H1 (cell line): ENCODE data around the gene ZFYVE19. TPM values are rescaled to one million over a fixed set of nuclear protein-coding genes. Genes with fewer than 3 reads are reported as not detected.

Source experiments
- CTCF ChIA-PET: fragments of 300-600 bp; sonication (Branson Sonifier 250); formaldehyde crosslinking; loops from one replicate; lab custom pipeline; 2021; ENCODE audit not compliant: partially characterized antibody; lab: Charles Lee
- POLR2A ChIA-PET: fragments of 300-600 bp; sonication (Branson Sonifier 250); formaldehyde crosslinking; loops from one replicate; lab custom pipeline; 2021; ENCODE audit warnings: inconsistent platforms; ENCODE audit not compliant: partially characterized antibody; lab: Charles Lee
- DNase-seq, 2 experiments: peaks; one replicate each; pipeline versions ENCODE4 v3.0.0 to v3.0.0-alpha.2; 2010 to 2022; ENCODE audit warnings: low spot score in 2 of 2, low read depth in 1 of 2, mixed read lengths in 1 of 2
- FAIRE-seq: peaks from 2 replicates; lab custom pipeline; 2011; peaks lifted over from hg19 to GRCh38; lab: Jason Lieb, UNC
- H2AFZ ChIP-seq: 2 replicates; pipeline ENCODE4 v1.8.1; 2012; ENCODE audit warnings: low read length, inconsistent platforms
- H2AK5ac ChIP-seq: 2 replicates; pipeline ENCODE4 v1.6.1; 2013; ENCODE audit warnings: low read depth, low read length
- H2BK120ac ChIP-seq: replicated peaks from 2 replicates; pipeline ENCODE3; 2013; ENCODE audit warnings: low read depth, low read length, inconsistent platforms
- H2BK12ac ChIP-seq: 2 replicates; pipeline ENCODE4 v1.6.1; 2013; ENCODE audit warnings: low read depth, low read length
- H2BK15ac ChIP-seq: 2 replicates; pipeline ENCODE4 v1.6.1; 2013; ENCODE audit warnings: low read length
- H2BK20ac ChIP-seq: 2 replicates; pipeline ENCODE4 v1.6.1; 2013; ENCODE audit warnings: low read length
- H2BK5ac ChIP-seq: 2 replicates; pipeline ENCODE4 v1.6.1; 2013; ENCODE audit warnings: low read depth, low read length
- H3K14ac ChIP-seq: 2 replicates; pipeline ENCODE4 v1.6.1; 2013; ENCODE audit warnings: inconsistent platforms; ENCODE audit not compliant: insufficient read length
- H3K18ac ChIP-seq: 2 replicates; pipeline ENCODE4 v1.6.1; 2013; ENCODE audit warnings: low read length; ENCODE audit errors: extremely low read depth
- H3K23ac ChIP-seq: 2 replicates; pipeline ENCODE4 v1.6.1; 2013; ENCODE audit warnings: inconsistent platforms; ENCODE audit not compliant: insufficient read length
- H3K23me2 ChIP-seq: 2 replicates; pipeline ENCODE4 v1.6.1; 2013; ENCODE audit warnings: low read depth, low read length
- H3K27ac ChIP-seq: 2 replicates; pipeline ENCODE4 v1.6.1; 2011; ENCODE audit warnings: low read depth, low read length, inconsistent platforms
- H3K27me3 ChIP-seq, 4 experiments: replicated peaks in 1 of 4; 1 replicate in 1 of 4; 2 replicates in 3 of 4; pipeline versions ENCODE4 v1.6.1 to v1.8.1; 2011 to 2013; ENCODE audit warnings: low read length in 3 of 4, mild to moderate bottlenecking in 3 of 4, inconsistent platforms in 2 of 4, mixed read lengths in 2 of 4, moderate library complexity in 1 of 4; ENCODE audit not compliant: control insufficient read depth in 3 of 4, insufficient read depth in 3 of 4; ENCODE audit errors: extremely low read depth in 1 of 4
- H3K36me3 ChIP-seq, 4 experiments: 2 replicates each; pipeline versions ENCODE4 v1.6.1 to v1.8.1; 2011 to 2013; ENCODE audit warnings: mild to moderate bottlenecking in 4 of 4, low read length in 3 of 4, moderate library complexity in 2 of 4, control low read depth in 1 of 4, inconsistent platforms in 1 of 4; ENCODE audit not compliant: insufficient read depth in 4 of 4, control insufficient read depth in 2 of 4
- H3K4ac ChIP-seq: replicated peaks from 2 replicates; pipeline ENCODE3; 2013; ENCODE audit warnings: low read length, low read depth, mixed read lengths, inconsistent platforms; ENCODE audit not compliant: insufficient read length
- H3K4me1 ChIP-seq, 4 experiments: replicated peaks in 1 of 4; 1 replicate in 1 of 4; 2 replicates in 3 of 4; pipeline versions ENCODE4 v1.6.1 to v1.8.1; 2011 to 2013; ENCODE audit warnings: low read length in 3 of 4, inconsistent platforms in 2 of 4, mixed read lengths in 1 of 4; ENCODE audit not compliant: insufficient read depth in 4 of 4, control insufficient read depth in 3 of 4
- H3K4me2 ChIP-seq, 2 experiments: 2 replicates each; pipeline versions ENCODE4 v1.6.1 to v1.8.1; 2011 to 2013; ENCODE audit warnings: low read depth in 2 of 2, low read length in 2 of 2, control low read depth in 1 of 2, inconsistent platforms in 1 of 2, mild to moderate bottlenecking in 1 of 2; ENCODE audit not compliant: insufficient read depth in 1 of 2
- H3K4me3 ChIP-seq, 4 experiments: fragments of 200-600, 300-600 bp in 1 of 4; sonication (generic), shearing (Covaris generic), sonication (Bioruptor Twin) in 1 of 4; 2 replicates each; pipeline versions ENCODE4 v1.5.1 to v1.8.1; 2011 to 2016; ENCODE audit warnings: low read length in 4 of 4, low read depth in 3 of 4, control low read depth in 2 of 4, inconsistent platforms in 2 of 4, mild to moderate bottlenecking in 2 of 4, mixed read lengths in 1 of 4, moderate library complexity in 1 of 4; ENCODE audit not compliant: insufficient read depth in 2 of 4; ENCODE audit errors: extremely low read depth in 1 of 4
- H3K56ac ChIP-seq: replicated peaks from 2 replicates; pipeline ENCODE3; 2013; ENCODE audit warnings: low read depth, mild to moderate bottlenecking, mixed read lengths, low read length, inconsistent platforms; ENCODE audit not compliant: insufficient read length
- H3K79me1 ChIP-seq: 2 replicates; pipeline ENCODE4 v1.6.1; 2013; ENCODE audit warnings: low read depth, low read length, control low read depth
- H3K79me2 ChIP-seq, 2 experiments: 2 replicates each; pipeline versions ENCODE4 v1.6.1 to v1.8.1; 2012 to 2013; ENCODE audit warnings: low read length in 2 of 2, mild to moderate bottlenecking in 2 of 2, inconsistent platforms in 1 of 2; ENCODE audit not compliant: insufficient read depth in 2 of 2, control insufficient read depth in 1 of 2
- H3K9ac ChIP-seq, 4 experiments: replicated peaks in 1 of 4; 1 replicate in 1 of 4; 2 replicates in 3 of 4; pipeline versions ENCODE4 v1.6.1 to v1.8.1; 2011 to 2013; ENCODE audit warnings: low read depth in 3 of 4, low read length in 3 of 4, control low read depth in 2 of 4, mild to moderate bottlenecking in 2 of 4, moderate library complexity in 2 of 4, inconsistent platforms in 1 of 4; ENCODE audit errors: extremely low read depth in 1 of 4
- H3K9me3 ChIP-seq, 2 experiments: 2 replicates each; pipeline versions ENCODE4 v1.6.1 to v1.8.1; 2012 to 2013; ENCODE audit warnings: mild to moderate bottlenecking in 2 of 2, moderate library complexity in 2 of 2, control low read depth in 1 of 2, inconsistent platforms in 1 of 2, low read depth in 1 of 2, low read length in 1 of 2, mixed read lengths in 1 of 2; ENCODE audit not compliant: insufficient read depth in 2 of 2
- H4K20me1 ChIP-seq, 2 experiments: replicated peaks in 1 of 2; 2 replicates each; pipeline versions ENCODE3 to v1.8.1; 2011 to 2013; ENCODE audit warnings: inconsistent platforms in 2 of 2, low read length in 2 of 2, mild to moderate bottlenecking in 1 of 2; ENCODE audit not compliant: insufficient read depth in 2 of 2, control insufficient read depth in 1 of 2
- H4K5ac ChIP-seq: 2 replicates; pipeline ENCODE4 v1.6.1; 2013; ENCODE audit warnings: low read length, low read depth, mixed read lengths, inconsistent platforms; ENCODE audit not compliant: insufficient read length
- H4K8ac ChIP-seq: 2 replicates; pipeline ENCODE4 v1.8.0; 2013; ENCODE audit warnings: mild to moderate bottlenecking, moderate library complexity, low read length, inconsistent platforms; ENCODE audit not compliant: insufficient read depth; ENCODE audit errors: extremely low read depth
- H4K91ac ChIP-seq: replicated peaks from 2 replicates; pipeline ENCODE3; 2013; ENCODE audit warnings: low read length, mixed read lengths, inconsistent platforms; ENCODE audit not compliant: insufficient read length
- BCL11A ChIP-seq, 2 experiments: IDR thresholded peaks; one replicate each; pipeline ENCODE4 v1.6.1; 2011; ENCODE audit warnings: low read depth in 2 of 2, low read length in 2 of 2, mild to moderate bottlenecking in 2 of 2
- BRCA1 ChIP-seq: IDR thresholded peaks from 2 replicates; pipeline ENCODE4 v1.6.1; 2012; ENCODE audit warnings: low read depth, low read length, improper control_type of control experiment
- CHD1 ChIP-seq: IDR thresholded peaks from 2 replicates; pipeline ENCODE4 v1.6.1; 2012; ENCODE audit warnings: low read depth, low read length, improper control_type of control experiment
- KDM5A ChIP-seq: fragments of 200-600 bp; IDR thresholded peaks from 2 replicates; pipeline ENCODE4 v1.7.1; 2012; ENCODE audit warnings: mild to moderate bottlenecking, low read length, inconsistent platforms, mixed read lengths
- MAFK ChIP-seq: IDR thresholded peaks from 2 replicates; pipeline ENCODE4 v1.6.1; 2012; ENCODE audit warnings: low read depth, mild to moderate bottlenecking, improper control_type of control experiment, low read length
- NANOG ChIP-seq: IDR thresholded peaks from 2 replicates; pipeline ENCODE4 v1.6.1; 2011; ENCODE audit warnings: low read length, low read depth, mild to moderate bottlenecking, inconsistent platforms; ENCODE audit not compliant: insufficient read depth, poor library complexity, severe bottlenecking
- SIN3A ChIP-seq, 2 experiments: IDR thresholded peaks in 1 of 2; conservative IDR thresholded peaks in 1 of 2; 2 replicates each; pipeline ENCODE4 v1.6.1; 2011 to 2012; ENCODE audit warnings: low read length in 2 of 2, improper control_type of control experiment in 1 of 2, low read depth in 1 of 2, mild to moderate bottlenecking in 1 of 2
- SRF ChIP-seq: IDR thresholded peaks from 2 replicates; pipeline ENCODE4 v1.6.1; 2011; ENCODE audit warnings: mild to moderate bottlenecking, low read depth, low read length, moderate library complexity
- TAF7 ChIP-seq: optimal IDR thresholded peaks from 2 replicates; pipeline ENCODE3; 2011; ENCODE audit warnings: low read depth, mild to moderate bottlenecking, inconsistent platforms, low read length, moderate library complexity, borderline replicate concordance
- TCF12 ChIP-seq: IDR thresholded peaks from 2 replicates; pipeline ENCODE4 v1.6.1; 2011; ENCODE audit warnings: low read depth, mild to moderate bottlenecking, low read length
- WGBS, 2 experiments: shearing (Covaris generic) in 1 of 2; methylation state at CpG; one replicate each; pipeline versions ENCODE4 v1.1.6 to v1.1.7; 2013 to 2015; ENCODE audit warnings: low lambda C conversion rate in 2 of 2, mixed read lengths in 2 of 2, inconsistent platforms in 1 of 2, low coverage in 1 of 2, missing lambda C conversion rate in 1 of 2; ENCODE audit not compliant: insufficient replicate concordance in 2 of 2, insufficient coverage in 1 of 2, insufficient read length in 1 of 2; ENCODE audit errors: extremely low coverage in 1 of 2, missing lambda C conversion rate in 1 of 2; 5-methylcytosine and 5-hydroxymethylcytosine counted together
- polyA plus RNA-seq, 7 experiments: library from polyadenylated mRNA; depleted of rRNA in 3 of 7; stranded (reverse) in 5 of 7; unstranded in 2 of 7; fragments of >200 nt in 5 of 7; fragments of 200-250 nt in 2 of 7; gene quantifications; 1 replicate in 5 of 7; 2 replicates in 1 of 7; 4 replicates in 1 of 7; pipeline versions ENCODE4 v1.2.1 to v1.2.3, GENCODE V29; 2011 to 2013; ENCODE audit warnings: missing spikeins in 2 of 7, mixed read lengths in 2 of 7
- total RNA-seq: library from RNA; stranded (reverse); fragmentation: NEBNext Ultra II Directional; extraction: Animal tissue kit (Norgen Biotek cat#: 25700); gene quantifications from 2 replicates; pipeline ENCODE4 v1.2.1, GENCODE V29; 2021

Gene ZFYVE19
- total and polyA plus RNA-seq, 2 of the 8 experiments (the other 6 are each of a cell fraction or from before 2014, with no cell fraction given) = 11.2 to 21.8 TPM

DNA sequence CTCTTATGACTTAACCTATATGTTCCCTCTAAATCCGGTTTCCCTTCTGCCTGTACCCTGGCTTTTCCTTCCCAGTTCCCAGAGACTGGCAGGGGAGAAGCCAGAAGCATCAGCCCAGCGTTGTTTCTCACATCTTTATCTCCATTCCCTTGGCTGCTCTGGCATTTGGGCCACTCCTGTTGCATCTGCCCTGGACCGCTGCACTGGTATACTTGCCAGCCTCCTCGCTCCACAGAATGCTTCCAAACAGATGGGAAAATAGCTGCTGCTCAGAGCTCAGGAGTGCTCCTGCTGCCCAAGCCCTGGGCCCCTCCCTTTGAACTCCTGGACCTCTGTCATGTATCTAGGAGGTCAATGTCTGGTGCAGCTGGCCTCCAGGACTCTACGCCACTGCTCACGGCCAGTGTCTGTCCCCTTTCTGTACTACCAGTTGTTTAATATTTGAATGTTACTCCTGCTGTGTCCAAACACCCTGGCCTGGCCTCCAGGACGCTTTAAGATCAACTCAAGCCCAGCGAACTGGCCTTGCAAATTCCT, 43.8 kb downstream of the ZFYVE19 start:
- H2AK5ac ChIP-seq = no peak overlapping the region
- no peaks in the 10 kb centered on the region; the same call in 1 of the 2 replicates for H3K23me2 ChIP-seq
- no peak overlapping the region for H2BK12ac ChIP-seq
- no peak overlapping the region for H3K14ac ChIP-seq
- no peak overlapping the region for H3K23ac ChIP-seq
- no peak overlapping the region for H2BK15ac ChIP-seq
- no peak overlapping the region for H4K91ac ChIP-seq
- H3K9ac ChIP-seq = no peak overlapping the region
- FAIRE-seq = no peak
- H3K79me1 ChIP-seq = peaks cover 23% of the 10 kb centered on the region
- ChIA-PET POLR2A (interaction anchor here (1.2 to 1.7 kb wide), 2 partner anchors 9 to 23 kb away, joined by 3 to 4 read pairs; partner anchors contain the start of gene RHOV), CTCF (interaction anchor here (0.7 to 14.5 kb wide), 4 partner anchors 6 to 65 kb away, joined by 3 to 157 read pairs (median 4); partner anchors contain the start of gene VPS18)
- peaks cover 0 to 43% of the 10 kb centered on the region in 2 experiments; a peak in 2 of 4 replicates for H3K79me2 ChIP-seq
- peaks cover 8 to 19% of the 10 kb centered on the region in 2 experiments for H4K20me1 ChIP-seq
- no peak overlapping the region for H3K4me2 ChIP-seq
- H2BK5ac ChIP-seq = no peak overlapping the region
- H3K9me3 ChIP-seq = no peaks in the 10 kb centered on the region
- no peak overlapping the region for H2AFZ ChIP-seq
- peaks cover 0 to 19% (median 10%) of the 10 kb centered on the region in 4 experiments; a peak in 6 of 7 replicates for H3K4me1 ChIP-seq
- TF ChIP-seq TAF7 (no peak), TCF12 (no peak), SIN3A (conservative IDR thresholded peaks at IDR 0.05 in 1 of 2, IDR thresholded peaks at IDR 0.05 in 1 of 2; ENCODE audit: low read depth in 1 of 2, low read length in 2 of 2) (no peak), SRF (no peak), BRCA1 (no peak), MAFK (no peak), NANOG (no peak), CHD1 (no peak), KDM5A (no peak), BCL11A (IDR thresholded peaks at IDR 0.05; ENCODE audit: low read depth in 2 of 2, low read length in 2 of 2) (no peak)
- DNase-seq = no peak
- WGBS, 2 experiments = 91% methylated on average over 8 of the region's 8 CpGs; no CpG with 5 or more reads in 1 of the 2 experiments
- no peak overlapping the region for H3K4ac ChIP-seq
- no peak overlapping the region for H3K27ac ChIP-seq
- no peak overlapping the region for H3K56ac ChIP-seq
- H3K4me3 ChIP-seq = no peak overlapping the region
- no peak overlapping the region for H3K18ac ChIP-seq
- H3K27me3 ChIP-seq = no peaks in the 10 kb centered on the region
- no peak overlapping the region for H4K8ac ChIP-seq
- no peak overlapping the region for H2BK120ac ChIP-seq
- H2BK20ac ChIP-seq = no peak overlapping the region
- no peak overlapping the region for H4K5ac ChIP-seq
- peaks cover 17 to 47% (median 32%) of the 10 kb centered on the region in 4 experiments; a peak in 7 of 8 replicates for H3K36me3 ChIP-seq
